H9 (cell line): Measurements from ENCODE around the gene CCDC91. TPM values are rescaled to one million over a fixed set of nuclear protein-coding genes. Genes with fewer than 3 reads are reported as not detected.

Experiments used
- DNase-seq: peaks from one replicate; pipeline ENCODE4 v3.0.0-alpha.2; 2017
- H2AFZ ChIP-seq: one replicate; pipeline ENCODE4 v1.6.1; 2013; ENCODE audit warnings: mild to moderate bottlenecking, low read length, control low read depth, moderate library complexity
- H2AK5ac ChIP-seq: 2 replicates; pipeline ENCODE4 v1.6.1; 2013; ENCODE audit warnings: low read length, control low read depth, mixed read lengths; ENCODE audit not compliant: insufficient read length
- H2BK120ac ChIP-seq: one replicate; pipeline ENCODE4 v1.6.1; 2013; ENCODE audit warnings: low read depth, mild to moderate bottlenecking, low read length, control low read depth, inconsistent platforms; ENCODE audit not compliant: poor library complexity, severe bottlenecking
- H2BK12ac ChIP-seq: 2 replicates; pipeline ENCODE4 v1.6.1; 2013; ENCODE audit warnings: low read length, control low read depth, mixed read lengths, low read depth; ENCODE audit not compliant: insufficient read length
- H2BK15ac ChIP-seq: 2 replicates; pipeline ENCODE4 v1.6.1; 2013; ENCODE audit warnings: low read depth, low read length, control low read depth
- H2BK20ac ChIP-seq: one replicate; pipeline ENCODE4 v1.6.1; 2013; ENCODE audit warnings: low read depth, mild to moderate bottlenecking, low read length, control low read depth, inconsistent platforms; ENCODE audit not compliant: poor library complexity, severe bottlenecking
- H2BK5ac ChIP-seq: 2 replicates; pipeline ENCODE4 v1.6.1; 2013; ENCODE audit warnings: low read length, control low read depth, mixed read lengths; ENCODE audit not compliant: insufficient read length
- H3K14ac ChIP-seq: 2 replicates; pipeline ENCODE4 v1.6.1; 2013; ENCODE audit warnings: low read length, control low read depth; ENCODE audit not compliant: insufficient read depth
- H3K18ac ChIP-seq: 2 replicates; pipeline ENCODE4 v1.6.1; 2013; ENCODE audit warnings: low read depth, mild to moderate bottlenecking, mixed read lengths, low read length, control low read depth; ENCODE audit not compliant: insufficient read length
- H3K23ac ChIP-seq: 2 replicates; pipeline ENCODE4 v1.6.1; 2013; ENCODE audit warnings: low read length, control low read depth, mixed read lengths, low read depth; ENCODE audit not compliant: insufficient read length
- H3K23me2 ChIP-seq: 2 replicates; pipeline ENCODE4 v1.6.1; 2013; ENCODE audit warnings: low read depth, mild to moderate bottlenecking, mixed read lengths, low read length, control low read depth; ENCODE audit not compliant: insufficient read length, poor library complexity, severe bottlenecking
- H3K27ac ChIP-seq: 2 replicates; pipeline ENCODE4 v1.5.1; 2013; ENCODE audit warnings: low read length, control low read depth, mixed read lengths, low read depth; ENCODE audit not compliant: insufficient read length
- H3K27me3 ChIP-seq: 2 replicates; pipeline ENCODE4 v1.6.1; 2013; ENCODE audit warnings: low read length, control low read depth, inconsistent platforms; ENCODE audit not compliant: insufficient read depth
- H3K4ac ChIP-seq: 2 replicates; pipeline ENCODE4 v1.6.1; 2013; ENCODE audit warnings: low read depth, mild to moderate bottlenecking, control low read depth, inconsistent platforms, low read length, moderate library complexity
- H3K4me1 ChIP-seq: 2 replicates; pipeline ENCODE4 v1.6.1; 2013; ENCODE audit warnings: low read length, control low read depth, inconsistent platforms; ENCODE audit not compliant: insufficient read depth
- H3K4me2 ChIP-seq: 2 replicates; pipeline ENCODE4 v1.6.1; 2013; ENCODE audit warnings: low read length, control low read depth, mixed read lengths; ENCODE audit not compliant: insufficient read length, insufficient read depth
- H3K56ac ChIP-seq: 2 replicates; pipeline ENCODE4 v1.6.1; 2013; ENCODE audit warnings: low read depth, mild to moderate bottlenecking, mixed read lengths, low read length, control low read depth; ENCODE audit not compliant: insufficient read length
- H3K79me1 ChIP-seq: 2 replicates; pipeline ENCODE4 v1.6.1; 2013; ENCODE audit warnings: low read depth, mild to moderate bottlenecking, moderate library complexity, low read length, control low read depth, inconsistent platforms; ENCODE audit not compliant: insufficient read depth, poor library complexity, severe bottlenecking
- H3K79me2 ChIP-seq: 2 replicates; pipeline ENCODE4 v1.6.1; 2013; ENCODE audit warnings: low read length, control low read depth, inconsistent platforms; ENCODE audit not compliant: insufficient read depth
- H3K9ac ChIP-seq: 2 replicates; pipeline ENCODE4 v1.6.1; 2013; ENCODE audit warnings: low read length, control low read depth, mixed read lengths; ENCODE audit not compliant: insufficient read length; ENCODE audit errors: extremely low read depth
- H3K9me3 ChIP-seq: one replicate; pipeline ENCODE4 v1.6.1; 2013; ENCODE audit warnings: low read depth, low read length, inconsistent platforms; ENCODE audit not compliant: control insufficient read depth
- H3T11ph ChIP-seq: one replicate; pipeline ENCODE4 v1.6.1; 2013; ENCODE audit warnings: mild to moderate bottlenecking, low read length, control low read depth, inconsistent platforms
- H4K20me1 ChIP-seq: one replicate; pipeline ENCODE4 v1.6.1; 2013; ENCODE audit not compliant: control insufficient read depth, insufficient read length, insufficient read depth
- H4K5ac ChIP-seq: 2 replicates; pipeline ENCODE4 v1.6.1; 2013; ENCODE audit warnings: low read depth, mild to moderate bottlenecking, mixed read lengths, low read length, control low read depth; ENCODE audit not compliant: insufficient read length
- H4K8ac ChIP-seq: replicated peaks from 2 replicates; pipeline ENCODE4 v1.6.1; 2013; ENCODE audit warnings: low read length, control low read depth, mixed read lengths, low read depth; ENCODE audit not compliant: insufficient read length
- H4K91ac ChIP-seq: 2 replicates; pipeline ENCODE4 v1.6.1; 2013; ENCODE audit warnings: low read depth, mild to moderate bottlenecking, moderate library complexity, mixed read lengths, low read length, control low read depth; ENCODE audit not compliant: insufficient read length
- H3K27ac Mint-ChIP-seq, 3 experiments: 2 replicates in 2 of 3; 3 replicates in 1 of 3; pipeline ENCODE4 v1.8.0; 2020 to 2021; ENCODE audit warnings: mixed read lengths in 3 of 3, mild to moderate bottlenecking in 1 of 3, moderate library complexity in 1 of 3
- H3K27me3 Mint-ChIP-seq: 2 replicates; pipeline ENCODE4 v1.8.0; 2021; ENCODE audit warnings: low read depth, mild to moderate bottlenecking, moderate library complexity, mixed read lengths
- H3K36me3 Mint-ChIP-seq, 3 experiments: 2 replicates in 2 of 3; 3 replicates in 1 of 3; pipeline ENCODE4 v1.8.0; 2020 to 2021; ENCODE audit warnings: low read depth in 3 of 3, mixed read lengths in 3 of 3; ENCODE audit not compliant: insufficient read depth in 1 of 3
- H3K4me1 Mint-ChIP-seq, 2 experiments: 2 replicates each; pipeline ENCODE4 v1.8.0; 2020; ENCODE audit warnings: mixed read lengths in 2 of 2
- H3K4me3 Mint-ChIP-seq, 2 experiments: 2 replicates in 1 of 2; 3 replicates in 1 of 2; pipeline ENCODE4 v1.8.0; 2020 to 2021; ENCODE audit warnings: mild to moderate bottlenecking in 2 of 2, mixed read lengths in 2 of 2, moderate library complexity in 1 of 2
- H3K9me3 Mint-ChIP-seq, 2 experiments: 2 replicates in 1 of 2; 3 replicates in 1 of 2; pipeline ENCODE4 v1.8.0; 2020; ENCODE audit warnings: mild to moderate bottlenecking in 2 of 2, mixed read lengths in 2 of 2, moderate library complexity in 1 of 2
- WGBS: extraction: QIAGEN DNeasy Blood & Tissue Kit; methylation state at CpG from one replicate; pipeline ENCODE4 v1.1.7; 2013; ENCODE audit warnings: missing lambda C conversion rate, low lambda C conversion rate, mixed read lengths; ENCODE audit not compliant: insufficient read length; ENCODE audit errors: extremely low coverage; 5-methylcytosine and 5-hydroxymethylcytosine counted together
- total RNA-seq: library from RNA; stranded (reverse); gene quantifications from 2 replicates; pipeline ENCODE4 v1.2.1, GENCODE V29; 2021
- TF ChIP-seq, protein P1 (sequence below): fragments of 200-600 bp; sonication (generic); conservative IDR thresholded peaks from 3 replicates; pipeline ENCODE4 v1.8.0; 2021; ENCODE audit warnings: antibody characterized with exemption, mild to moderate bottlenecking

CCDC91 gene
- total RNA-seq, 1 experiment from 2014 or later = 22.7 TPM

DNA sequence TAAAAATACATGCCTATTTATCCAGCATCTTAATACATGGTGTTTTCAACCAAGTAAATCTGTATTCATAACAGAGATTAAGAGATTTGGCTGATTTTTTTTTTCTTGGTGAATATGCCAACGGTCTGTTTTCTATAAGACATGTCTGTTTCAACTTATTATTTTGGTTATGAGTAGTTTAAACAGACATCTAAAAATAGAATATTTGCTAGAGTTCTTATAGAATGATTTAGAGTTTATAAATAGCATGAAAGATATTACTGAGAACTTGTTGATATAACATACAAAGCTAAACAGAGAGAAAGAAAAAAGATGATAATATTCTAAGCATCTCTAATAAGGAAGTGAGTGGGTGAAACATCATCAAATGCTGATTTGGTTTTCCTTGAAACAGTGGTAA is 199.9 kb downstream of the CCDC91 start:
- no peak overlapping the region for H3K27ac Mint-ChIP-seq
- no peak overlapping the region for H3K4me3 Mint-ChIP-seq
- H3K36me3 Mint-ChIP-seq = peaks cover 3 to 15% (median 10%) of the 10 kb centered on the region in 3 experiments; a peak in 6 of 7 replicates
- H3K56ac ChIP-seq = no peak overlapping the region
- H3K4ac ChIP-seq = no peak overlapping the region
- no peak overlapping the region for H4K8ac ChIP-seq
- no peak overlapping the region for H2BK20ac ChIP-seq
- H2AK5ac ChIP-seq = no peak overlapping the region
- H3K27me3 Mint-ChIP-seq = no peaks in the 10 kb centered on the region
- no peak overlapping the region for H3K23ac ChIP-seq
- no peak for DNase-seq
- no peaks in the 10 kb centered on the region for H4K20me1 ChIP-seq
- no peak overlapping the region for H3K27ac ChIP-seq
- no peak overlapping the region for H2AFZ ChIP-seq
- no peaks in the 10 kb centered on the region for H3K23me2 ChIP-seq
- H4K91ac ChIP-seq = no peak overlapping the region
- H2BK120ac ChIP-seq = no peak overlapping the region
- H3K4me1 Mint-ChIP-seq = peaks cover 29 to 37% of the 10 kb centered on the region in 2 experiments
- H2BK15ac ChIP-seq = no peak overlapping the region
- no peak overlapping the region for H3K4me2 ChIP-seq
- no peak overlapping the region for H3K9ac ChIP-seq
- peaks cover 7 to 9% of the 10 kb centered on the region in 2 experiments; a peak in 3 of 5 replicates for H3K9me3 Mint-ChIP-seq
- H3K79me1 ChIP-seq = no peaks in the 10 kb centered on the region
- H3K9me3 ChIP-seq = no peaks in the 10 kb centered on the region
- no peak overlapping the region for H3K18ac ChIP-seq
- no peak overlapping the region for H3T11ph ChIP-seq
- TF ChIP-seq, protein P1, sequence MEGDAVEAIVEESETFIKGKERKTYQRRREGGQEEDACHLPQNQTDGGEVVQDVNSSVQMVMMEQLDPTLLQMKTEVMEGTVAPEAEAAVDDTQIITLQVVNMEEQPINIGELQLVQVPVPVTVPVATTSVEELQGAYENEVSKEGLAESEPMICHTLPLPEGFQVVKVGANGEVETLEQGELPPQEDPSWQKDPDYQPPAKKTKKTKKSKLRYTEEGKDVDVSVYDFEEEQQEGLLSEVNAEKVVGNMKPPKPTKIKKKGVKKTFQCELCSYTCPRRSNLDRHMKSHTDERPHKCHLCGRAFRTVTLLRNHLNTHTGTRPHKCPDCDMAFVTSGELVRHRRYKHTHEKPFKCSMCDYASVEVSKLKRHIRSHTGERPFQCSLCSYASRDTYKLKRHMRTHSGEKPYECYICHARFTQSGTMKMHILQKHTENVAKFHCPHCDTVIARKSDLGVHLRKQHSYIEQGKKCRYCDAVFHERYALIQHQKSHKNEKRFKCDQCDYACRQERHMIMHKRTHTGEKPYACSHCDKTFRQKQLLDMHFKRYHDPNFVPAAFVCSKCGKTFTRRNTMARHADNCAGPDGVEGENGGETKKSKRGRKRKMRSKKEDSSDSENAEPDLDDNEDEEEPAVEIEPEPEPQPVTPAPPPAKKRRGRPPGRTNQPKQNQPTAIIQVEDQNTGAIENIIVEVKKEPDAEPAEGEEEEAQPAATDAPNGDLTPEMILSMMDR = no peak
- no peaks in the 10 kb centered on the region; the same call in 1 of the 2 replicates for H3K4me1 ChIP-seq
- H4K5ac ChIP-seq = no peak overlapping the region
- no peaks in the 10 kb centered on the region for H3K79me2 ChIP-seq
- H2BK5ac ChIP-seq = no peak overlapping the region
- no peaks in the 10 kb centered on the region for H3K27me3 ChIP-seq
- WGBS = no CpG with 5 or more reads among the region's 1 CpG
- H2BK12ac ChIP-seq = no peak overlapping the region
- H3K14ac ChIP-seq = no peak overlapping the region
